ENCODE measurements around the gene HOXD1. TPM values are rescaled to one million over a fixed set of nuclear protein-coding genes. Genes with fewer than 3 reads are reported as not detected.

Gene HOXD1
- total RNA-seq, 4 donors from 2014 or later = 0.19 TPM; not detected in 3

DNA sequence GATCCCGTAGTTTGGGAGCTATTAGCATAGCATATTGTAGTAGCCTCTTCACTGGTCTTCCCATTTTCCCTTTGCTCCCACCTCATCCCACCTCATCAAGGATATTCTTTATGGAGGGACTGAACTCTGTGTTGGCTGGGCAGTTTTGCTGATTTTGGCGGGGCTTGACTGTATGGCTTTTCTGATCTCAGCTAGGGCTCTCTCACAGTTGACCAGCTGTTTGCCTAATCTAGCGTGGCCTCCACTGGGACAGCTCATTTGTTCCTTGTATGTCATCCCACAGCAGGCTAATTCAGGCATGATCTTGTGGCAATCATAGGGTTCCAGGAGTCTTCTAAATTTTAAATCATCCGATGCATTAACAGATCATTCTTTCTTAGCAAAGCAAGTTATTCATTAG is 50.6 kb downstream of the HOXD1 start:
- H3K9me3 ChIP-seq = no peaks in the 10 kb centered on the region
- WGBS, 2 donors = 76 to 89% methylated on average over 4 of the region's 4 CpGs
- TF ChIP-seq, protein P1, sequence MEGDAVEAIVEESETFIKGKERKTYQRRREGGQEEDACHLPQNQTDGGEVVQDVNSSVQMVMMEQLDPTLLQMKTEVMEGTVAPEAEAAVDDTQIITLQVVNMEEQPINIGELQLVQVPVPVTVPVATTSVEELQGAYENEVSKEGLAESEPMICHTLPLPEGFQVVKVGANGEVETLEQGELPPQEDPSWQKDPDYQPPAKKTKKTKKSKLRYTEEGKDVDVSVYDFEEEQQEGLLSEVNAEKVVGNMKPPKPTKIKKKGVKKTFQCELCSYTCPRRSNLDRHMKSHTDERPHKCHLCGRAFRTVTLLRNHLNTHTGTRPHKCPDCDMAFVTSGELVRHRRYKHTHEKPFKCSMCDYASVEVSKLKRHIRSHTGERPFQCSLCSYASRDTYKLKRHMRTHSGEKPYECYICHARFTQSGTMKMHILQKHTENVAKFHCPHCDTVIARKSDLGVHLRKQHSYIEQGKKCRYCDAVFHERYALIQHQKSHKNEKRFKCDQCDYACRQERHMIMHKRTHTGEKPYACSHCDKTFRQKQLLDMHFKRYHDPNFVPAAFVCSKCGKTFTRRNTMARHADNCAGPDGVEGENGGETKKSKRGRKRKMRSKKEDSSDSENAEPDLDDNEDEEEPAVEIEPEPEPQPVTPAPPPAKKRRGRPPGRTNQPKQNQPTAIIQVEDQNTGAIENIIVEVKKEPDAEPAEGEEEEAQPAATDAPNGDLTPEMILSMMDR (IDR thresholded peaks at IDR 0.05) = no peak
- no peak for TF ChIP-seq POLR2A (IDR thresholded peaks at IDR 0.05)
- intact Hi-C loops (cut with DNase I) = no loop called here
- H3K4me1 ChIP-seq = no peaks in the 10 kb centered on the region
- no peak overlapping the region for H3K4me3 ChIP-seq
- H3K27ac ChIP-seq = no peak overlapping the region
- DNase-seq = no peak
- no peaks in the 10 kb centered on the region for H3K36me3 ChIP-seq
- peaks cover 0 to 31% (median under 1%) of the 10 kb centered on the region in 4 donors for H3K27me3 ChIP-seq

- Histone ChIP-seq H3K9me3 (no peaks in the 10 kb centered on the region), H3K27me3 (peaks cover 0 to 38% (median 0%) of the 10 kb centered on the region in 4 donors), H3K4me3 (no peak overlapping the region), H3K4me1 (no peaks in the 10 kb centered on the region), H3K36me3 (no peaks in the 10 kb centered on the region), H3K27ac (no peak overlapping the region)
- intact Hi-C loops (cut with DNase I) = no loop called here
- DNase-seq = no peak
- TF ChIP-seq, protein P1 (IDR thresholded peaks at IDR 0.05) = no peak
- no peak for TF ChIP-seq POLR2A (IDR thresholded peaks at IDR 0.05)
- 24 to 36% methylated on average over 1 of the region's 1 CpG for WGBS, 2 donors
Measured at GRCh38 chr2:176240301-176240700, 51.8 kb downstream of the HOXD1 start.

Small RNA genes within 50 kb of the gene (small RNA-seq; reads per million reads assigned to genes)
- 36,535 to 78,181 (median 46,507) reads per million in 4 donors for gene MIR10B

Other genes starting within 250 kb of the HOXD1 start
- gene LNPK, start 186.4 kb upstream of the HOXD1 start, total RNA-seq = 10 to 100 TPM; 16.3 to 23.5 (median 19.6) TPM
- gene EVX2, start 104.7 kb upstream of the HOXD1 start, total RNA-seq = not detected
- not detected for gene HOXD13, start 95.9 kb upstream of the HOXD1 start, total RNA-seq
- gene HOXD12, start 88.9 kb upstream of the HOXD1 start, total RNA-seq = not detected
- not detected for gene HOXD11, start 81.4 kb upstream of the HOXD1 start, total RNA-seq
- under 1 TPM in 2 of 4 donors, not detected in 2; 0.22 to 0.38 TPM for gene HOXD10, start 71.9 kb upstream of the HOXD1 start, total RNA-seq
- gene HOXD9, start 65.9 kb upstream of the HOXD1 start, total RNA-seq = 1 to 10 TPM in 1 of 4 donors, under 1 TPM in 1, not detected in 2; 0.61 to 3.4 TPM
- gene HOXD8, start 59.0 kb upstream of the HOXD1 start, total RNA-seq = 1 to 10 TPM in 3 of 4 donors, not detected in 1; 1.2 to 4.6 (median 1.2) TPM
- gene HOXD4, start 37.1 kb upstream of the HOXD1 start, total RNA-seq = 1 to 10 TPM in 1 of 4 donors, under 1 TPM in 1, not detected in 2; 0.31 to 2.5 TPM
- gene HOXD3, start 31.4 kb upstream of the HOXD1 start, total RNA-seq = 1 to 10 TPM in 2 of 4 donors, under 1 TPM in 1, not detected in 1; 0.40 to 2.9 (median 1.5) TPM
- gene MTX2, start 80.8 kb downstream of the HOXD1 start, total RNA-seq = 10 to 100 TPM; 28.4 to 43.5 (median 36.6) TPM

Data from esophagus squamous epithelium (tissue), 5 donors.